Choroid plexus epithelial cell (primary cell): ENCODE measurements around the gene RNPEPL1.

ENCODE experiments used
- DNase-seq: peaks from one replicate; pipeline ENCODE4 v3.0.0-alpha.2; 2010; ENCODE audit warnings: low read depth
- H3K4me3 ChIP-seq: 2 replicates; pipeline ENCODE4 v1.5.1; 2011; ENCODE audit warnings: low read depth, mild to moderate bottlenecking, control low read depth, low read length, moderate library complexity
- CTCF ChIP-seq: conservative IDR thresholded peaks from 2 replicates; pipeline ENCODE4 v1.5.1; 2011; ENCODE audit warnings: low read depth, mild to moderate bottlenecking, control low read depth, inconsistent platforms, low read length, moderate library complexity

RNPEPL1 gene

GRCh38 chr2:240557101-240557751 lies 11.1 kb upstream of the RNPEPL1 start:
- DNase-seq = no peak
- H3K4me3 ChIP-seq = peak overlapping the region; percentile 65

GRCh38 chr2:240557808-240558207 lies 10.5 kb upstream of the RNPEPL1 start, which contains the start of gene ANKMY1:
Gene ANKMY1 (minus strand): TSS chr2:240557988. CDS start chr2:240557335, 653 bp downstream.
- no peak for TF ChIP-seq CTCF
- H3K4me3 ChIP-seq = peak within 1 kb of the TSS; percentile 65

More at GRCh38 chr2:240557101-240557751, 11.1 kb upstream of the RNPEPL1 start:
- TF ChIP-seq CTCF = no peak

GRCh38 chr2:240558236-240558761 lies 10.0 kb upstream of the RNPEPL1 start:
- DNase-seq = no peak
- peak overlapping the region; percentile 65 for H3K4me3 ChIP-seq
- TF ChIP-seq CTCF = no peak

More at GRCh38 chr2:240557808-240558207, 10.5 kb upstream of the RNPEPL1 start, which contains the start of gene ANKMY1:
- peak; percentile 76 for DNase-seq

- DNase-seq = no peak
- no peak overlapping the region for H3K4me3 ChIP-seq
These were observed 9.0 kb upstream of the RNPEPL1 start for GRCh38 chr2:240559286-240559685.

GRCh38 chr2:240560084-240560479 lies 8.2 kb upstream of the RNPEPL1 start, which contains the start of gene DUSP28:
Gene DUSP28 (plus strand): TSS chr2:240560357. CDS start chr2:240560685, 328 bp downstream.
- H3K4me3 ChIP-seq = peak within 1 kb of the TSS; percentile 76
- no peak for TF ChIP-seq CTCF
- peak; percentile 89 for DNase-seq

More at GRCh38 chr2:240559286-240559685, 9.0 kb upstream of the RNPEPL1 start:
- TF ChIP-seq CTCF = no peak

- TF ChIP-seq CTCF = peak; percentile 43
- H3K4me3 ChIP-seq = peak overlapping the region; percentile 76
- DNase-seq = peak; percentile 99
These were observed 7.6 kb upstream of the RNPEPL1 start for GRCh38 chr2:240560480-240561324.
